ENCODE measurements around the gene LRRC47. TPM values are rescaled to one million over a fixed set of nuclear protein-coding genes. Genes with fewer than 3 reads are reported as not detected.

The LRRC47 gene
- polyA plus RNA-seq, 1 of the 3 experiments (the other 2 are of a cell fraction): 34.6 TPM

DNA sequence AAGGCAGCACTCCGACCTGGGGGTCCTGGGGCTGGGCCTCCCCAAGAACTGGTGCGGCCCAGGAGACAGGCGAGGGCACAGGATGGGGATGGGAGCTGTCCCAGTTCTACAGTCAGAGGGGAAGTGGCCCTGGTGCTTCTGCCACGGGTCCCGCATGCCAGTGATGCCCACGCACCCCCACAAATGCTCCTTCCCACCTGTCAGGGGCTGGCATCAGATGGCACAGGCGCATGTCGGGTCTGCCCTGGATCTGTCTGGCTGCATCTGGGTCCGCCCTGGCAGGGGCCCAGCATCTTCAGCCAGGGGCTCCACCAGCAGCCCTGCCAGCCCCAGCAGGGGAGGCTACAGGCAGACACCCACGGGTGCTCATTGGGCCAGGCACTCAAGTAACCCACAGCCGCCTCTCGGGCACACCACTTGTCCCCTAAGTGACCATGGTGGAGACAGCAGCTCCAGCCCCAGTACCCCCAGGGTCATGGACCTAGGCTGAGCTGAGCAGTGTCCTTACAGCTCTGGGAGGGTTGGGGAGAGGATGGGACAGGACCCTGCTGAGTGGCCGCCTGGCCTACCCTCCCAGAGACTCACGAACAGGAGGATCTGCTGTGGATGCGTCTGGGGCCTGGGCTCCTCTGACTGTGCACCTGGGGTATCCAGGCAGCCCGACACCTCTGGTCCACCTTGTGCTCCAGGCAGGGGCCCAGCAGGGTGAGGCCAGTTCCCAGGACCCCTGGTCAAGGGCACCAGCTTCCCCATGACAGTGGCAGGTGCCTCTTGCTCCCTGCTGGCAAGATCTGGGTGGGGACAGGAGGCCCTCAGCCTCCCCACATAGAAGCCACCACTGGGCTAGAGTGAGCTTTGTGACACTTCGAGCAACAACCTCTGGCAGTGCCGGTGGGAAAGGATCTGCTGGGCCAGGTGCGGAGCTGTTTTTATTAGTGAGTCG is 18.4 kb downstream of the LRRC47 start:
- WGBS (ENCODE audit: low lambda C conversion rate): 90% methylated on average over 4 of the region's 20 CpGs
- Histone ChIP-seq H3K4me3 (ENCODE audit: low read depth in 2 of 2, low read length in 1 of 2) (no peak overlapping the region), H3K27me3 (ENCODE audit: insufficient read depth) (no peaks in the 10 kb centered on the region), H3F3A (replicated peaks; ENCODE audit: insufficient read depth) (peaks cover 5% of the 10 kb centered on the region), H3K36me3 (replicated peaks in 1 of 2; ENCODE audit: control insufficient read depth in 1 of 2, insufficient read depth in 2 of 2, low read length in 1 of 2) (peaks cover 8 to 34% of the 10 kb centered on the region in 2 experiments), H3K9ac (no peak overlapping the region), H3K9me2 (no peaks in the 10 kb centered on the region), H2AFZ (ENCODE audit: low read depth) (no peak overlapping the region), H3K9me3 (no peaks in the 10 kb centered on the region), H3K4me1 (ENCODE audit: control insufficient read depth in 1 of 2, insufficient read depth in 2 of 2, low read depth in 1 of 2, low read length in 1 of 2) (peaks cover 0 to 59% of the 10 kb centered on the region in 2 experiments; a peak in 1 of 4 replicates), H3K79me2 (ENCODE audit: insufficient read depth) (no peaks in the 10 kb centered on the region), H4K20me1 (ENCODE audit: insufficient read depth) (no peaks in the 10 kb centered on the region), H3K4me2 (no peak overlapping the region), H3K27ac (ENCODE audit: low read depth in 2 of 2, low read length in 1 of 2) (peak overlapping the region in 1 of 2 experiments; percentile 92; a peak in 1 of 4 replicates)
- no peak for TF ChIP-seq GABPA (IDR thresholded peaks at IDR 0.05; ENCODE audit: low read depth)
- ChIA-PET POLR2A (no interaction called here), CTCF (interaction anchor here (1.0 kb wide), 2 partner anchors 9 to 53 kb away, joined by 3 to 5 read pairs; no protein-coding TSS in a partner anchor)
- no peak for DNase-seq

- H3K4me2 ChIP-seq: no peak overlapping the region
- H3K9ac ChIP-seq: no peak overlapping the region
- peak overlapping the region in 1 of 2 experiments; percentile 92; a peak in 1 of 4 replicates for H3K27ac ChIP-seq (ENCODE audit: low read depth in 2 of 2, low read length in 1 of 2)
- ChIA-PET CTCF (no interaction called here), POLR2A (interaction anchor here (1.0 kb wide), 1 partner anchor 18 kb away, joined by 3 read pairs; no protein-coding TSS in a partner anchor)
- no peak overlapping the region for H2AFZ ChIP-seq (ENCODE audit: low read depth)
- no peaks in the 10 kb centered on the region for H3K9me2 ChIP-seq
- peaks cover 5% of the 10 kb centered on the region for H3F3A ChIP-seq (replicated peaks; ENCODE audit: insufficient read depth)
- no peaks in the 10 kb centered on the region for H3K27me3 ChIP-seq (ENCODE audit: insufficient read depth)
- no peaks in the 10 kb centered on the region for H3K9me3 ChIP-seq
- 100% methylated on average over 4 of the region's 10 CpGs for WGBS (ENCODE audit: low lambda C conversion rate)
- DNase-seq: no peak
- H3K4me3 ChIP-seq (ENCODE audit: low read depth in 2 of 2, low read length in 1 of 2): no peak overlapping the region
- H4K20me1 ChIP-seq (ENCODE audit: insufficient read depth): no peaks in the 10 kb centered on the region
- peaks cover 0 to 60% of the 10 kb centered on the region in 2 experiments; a peak in 1 of 4 replicates for H3K4me1 ChIP-seq (ENCODE audit: control insufficient read depth in 1 of 2, insufficient read depth in 2 of 2, low read depth in 1 of 2, low read length in 1 of 2)
- peaks cover 8 to 28% of the 10 kb centered on the region in 2 experiments for H3K36me3 ChIP-seq (replicated peaks in 1 of 2; ENCODE audit: control insufficient read depth in 1 of 2, insufficient read depth in 2 of 2, low read length in 1 of 2)
- no peaks in the 10 kb centered on the region for H3K79me2 ChIP-seq (ENCODE audit: insufficient read depth)
- TF ChIP-seq ELF1 (IDR thresholded peaks at IDR 0.05) (no peak), GABPA (IDR thresholded peaks at IDR 0.05; ENCODE audit: low read depth) (no peak), TEAD4 (IDR thresholded peaks at IDR 0.05; ENCODE audit: borderline replicate concordance, insufficient read depth) (no peak), JUND (IDR thresholded peaks at IDR 0.05) (no peak), GATA2 (CRISPR knock-in tag; IDR thresholded peaks at IDR 0.05) (no peak), FOXM1 (IDR thresholded peaks at IDR 0.05; ENCODE audit: low read depth) (no peak), NFIC (IDR thresholded peaks at IDR 0.05; ENCODE audit: borderline replicate concordance) (no peak), MEF2A (IDR thresholded peaks at IDR 0.05; ENCODE audit: borderline replicate concordance, low read depth) (no peak), RFX5 (IDR thresholded peaks at IDR 0.05; ENCODE audit: low read length) (no peak), TAF1 (IDR thresholded peaks at IDR 0.05; ENCODE audit: borderline replicate concordance, low read depth, low read length) (no peak), RCOR1 (IDR thresholded peaks at IDR 0.05; ENCODE audit: low read length) (no peak), SMC3 (IDR thresholded peaks at IDR 0.05; ENCODE audit: low read depth, low read length) (no peak), TCF12 (IDR thresholded peaks at IDR 0.05) (no peak), CHD2 (IDR thresholded peaks at IDR 0.05; ENCODE audit: low read length, partially characterized antibody) (no peak)
- TF ChIP-seq, protein P1, sequence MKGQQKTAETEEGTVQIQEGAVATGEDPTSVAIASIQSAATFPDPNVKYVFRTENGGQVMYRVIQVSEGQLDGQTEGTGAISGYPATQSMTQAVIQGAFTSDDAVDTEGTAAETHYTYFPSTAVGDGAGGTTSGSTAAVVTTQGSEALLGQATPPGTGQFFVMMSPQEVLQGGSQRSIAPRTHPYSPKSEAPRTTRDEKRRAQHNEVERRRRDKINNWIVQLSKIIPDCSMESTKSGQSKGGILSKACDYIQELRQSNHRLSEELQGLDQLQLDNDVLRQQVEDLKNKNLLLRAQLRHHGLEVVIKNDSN (IDR thresholded peaks at IDR 0.05; ENCODE audit: borderline replicate concordance, low read depth): no peak
- TF ChIP-seq, protein P2, sequence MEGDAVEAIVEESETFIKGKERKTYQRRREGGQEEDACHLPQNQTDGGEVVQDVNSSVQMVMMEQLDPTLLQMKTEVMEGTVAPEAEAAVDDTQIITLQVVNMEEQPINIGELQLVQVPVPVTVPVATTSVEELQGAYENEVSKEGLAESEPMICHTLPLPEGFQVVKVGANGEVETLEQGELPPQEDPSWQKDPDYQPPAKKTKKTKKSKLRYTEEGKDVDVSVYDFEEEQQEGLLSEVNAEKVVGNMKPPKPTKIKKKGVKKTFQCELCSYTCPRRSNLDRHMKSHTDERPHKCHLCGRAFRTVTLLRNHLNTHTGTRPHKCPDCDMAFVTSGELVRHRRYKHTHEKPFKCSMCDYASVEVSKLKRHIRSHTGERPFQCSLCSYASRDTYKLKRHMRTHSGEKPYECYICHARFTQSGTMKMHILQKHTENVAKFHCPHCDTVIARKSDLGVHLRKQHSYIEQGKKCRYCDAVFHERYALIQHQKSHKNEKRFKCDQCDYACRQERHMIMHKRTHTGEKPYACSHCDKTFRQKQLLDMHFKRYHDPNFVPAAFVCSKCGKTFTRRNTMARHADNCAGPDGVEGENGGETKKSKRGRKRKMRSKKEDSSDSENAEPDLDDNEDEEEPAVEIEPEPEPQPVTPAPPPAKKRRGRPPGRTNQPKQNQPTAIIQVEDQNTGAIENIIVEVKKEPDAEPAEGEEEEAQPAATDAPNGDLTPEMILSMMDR (IDR thresholded peaks at IDR 0.05): no peak
Measured at GRCh38 chr1:3777078-3777547, 19.2 kb downstream of the LRRC47 start.

Data from SK-N-SH (cell line).